GM18526 (cell line): ENCODE measurements around the gene RPL36AL.

ENCODE experiments used
- POLR2A ChIP-seq: IDR thresholded peaks from 3 replicates; pipeline ENCODE4 v1.6.1; 2011; ENCODE audit not compliant: insufficient read length; ENCODE audit errors: extremely low read depth

RPL36AL gene

GRCh38 chr14:49585803-49586672 is 34.4 kb downstream of the RPL36AL start, which contains the start of gene RPS29:
RPS29 (minus strand) TSS chr14:49586380; CDS start chr14:49586346, 34 bp downstream.
- peak; percentile 89 for TF ChIP-seq POLR2A

- TF ChIP-seq POLR2A = no peak
Observed at GRCh38 chr14:49584058-49584457, 36.4 kb downstream of the RPL36AL start.

GRCh38 chr14:49583629-49584028 is 36.8 kb downstream of the RPL36AL start:
- TF ChIP-seq POLR2A = no peak

GRCh38 chr14:49582113-49582977 is 38.1 kb downstream of the RPL36AL start:
- no peak for TF ChIP-seq POLR2A

GRCh38 chr14:49581209-49582112 is 39.0 kb downstream of the RPL36AL start:
- peak; percentile 24 for TF ChIP-seq POLR2A

GRCh38 chr14:49579841-49580240 is 40.6 kb downstream of the RPL36AL start:
- no peak for TF ChIP-seq POLR2A

- TF ChIP-seq POLR2A = no peak
Observed at GRCh38 chr14:49578141-49578540, 42.3 kb downstream of the RPL36AL start.

- no peak for TF ChIP-seq POLR2A
Observed at GRCh38 chr14:49574038-49574437, 46.4 kb downstream of the RPL36AL start.

- no peak for TF ChIP-seq POLR2A
Observed at GRCh38 chr14:49569281-49569680, 51.1 kb downstream of the RPL36AL start.
